ENCODE results near the gene PRSS22.

DNA sequence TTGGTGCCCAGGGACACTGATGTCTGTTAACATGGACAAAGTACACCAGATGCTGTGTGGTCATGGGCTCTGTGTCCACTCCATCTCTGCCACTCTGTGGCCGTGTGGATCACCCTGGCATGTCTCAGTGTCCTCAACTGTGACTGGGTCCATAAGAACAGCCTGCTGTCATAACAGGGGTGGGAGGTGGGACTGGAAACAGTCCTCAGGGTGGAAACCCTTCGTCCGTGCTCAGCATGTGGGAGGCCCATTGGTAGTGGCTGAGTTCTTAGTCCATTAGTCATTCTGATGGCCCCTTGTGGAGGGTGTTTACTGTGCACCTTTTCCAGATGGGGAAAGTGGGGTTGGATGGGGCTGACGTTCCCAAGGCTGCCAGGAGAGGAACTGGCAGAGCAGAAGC, 37.8 kb upstream of the PRSS22 start:
- TF ChIP-seq CTCF (conservative IDR thresholded peaks at IDR 0.05; ENCODE audit: low read depth, low read length) (no peak), EZH2 (IDR thresholded peaks at IDR 0.05; ENCODE audit: low read length, unreplicated experiment) (no peak)
